ENCODE results near the gene CARHSP1. TPM values are rescaled to one million over a fixed set of nuclear protein-coding genes. Genes with fewer than 3 reads are reported as not detected.
"Not testable (repeated sequence)": the region's sequence is repeated elsewhere in the genome, so short reads cannot be mapped to it uniquely, and the experiment has no call there.

Gene CARHSP1
- polyA plus RNA-seq, 1 donor = 68.5 TPM

GRCh38 chr16:8855972-8856371 lies 12.8 kb downstream of the CARHSP1 start:
- DNase-seq = no peak

GRCh38 chr16:8855051-8855786 lies 13.6 kb downstream of the CARHSP1 start:
- DNase-seq = no peak

DNA sequence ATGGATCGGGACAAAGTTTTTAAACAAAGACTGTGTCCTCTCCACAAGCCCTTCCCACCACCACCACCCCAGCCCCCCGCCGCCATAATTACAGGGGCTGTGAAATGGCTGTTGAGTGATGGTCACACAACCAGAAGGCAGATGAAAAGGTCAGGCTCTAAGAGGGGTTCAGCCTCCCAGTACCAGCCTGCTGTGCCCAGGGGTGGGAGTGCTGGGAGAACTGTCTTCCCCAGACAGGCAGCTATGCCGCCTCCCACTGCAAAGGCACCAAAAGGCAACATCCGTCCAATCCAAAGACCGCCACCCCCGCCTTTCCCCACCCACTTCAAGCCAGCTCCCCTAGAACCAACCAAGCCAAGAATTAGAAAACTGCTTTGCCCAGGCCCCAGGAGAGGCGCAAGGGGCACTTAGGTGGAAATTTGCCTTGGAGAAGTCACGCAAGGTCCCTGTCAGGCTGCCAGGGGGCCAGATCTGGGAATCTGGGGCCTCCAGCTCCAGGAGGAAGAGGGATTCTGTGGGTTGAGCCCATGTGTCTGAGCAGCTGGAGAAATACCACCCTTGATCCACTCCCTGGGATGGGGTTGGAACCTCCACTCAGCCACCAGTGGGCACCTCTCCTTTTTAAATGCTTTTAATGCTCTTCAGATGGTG lies 14.4 kb downstream of the CARHSP1 start:
- no peak for DNase-seq

DNA sequence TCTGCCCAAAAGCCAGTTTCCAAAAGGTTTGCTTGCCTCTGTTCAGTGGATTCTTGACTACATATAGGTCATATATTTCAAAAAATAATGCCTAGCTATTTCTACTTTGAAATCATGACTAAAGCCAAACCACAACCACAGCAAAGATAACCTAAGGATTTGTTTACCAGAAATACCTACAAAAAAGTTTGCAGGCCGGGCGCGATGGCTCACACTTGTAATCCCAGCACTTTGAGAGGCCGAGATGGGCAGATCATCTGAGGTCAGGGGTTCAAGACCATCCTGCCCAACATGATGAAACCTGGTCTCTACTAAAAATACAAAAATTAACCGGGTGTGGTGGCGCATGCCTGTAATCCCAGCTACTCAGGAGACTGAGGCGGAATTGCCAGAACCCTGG lies 15.2 kb downstream of the CARHSP1 start:
- no peak for DNase-seq

DNA sequence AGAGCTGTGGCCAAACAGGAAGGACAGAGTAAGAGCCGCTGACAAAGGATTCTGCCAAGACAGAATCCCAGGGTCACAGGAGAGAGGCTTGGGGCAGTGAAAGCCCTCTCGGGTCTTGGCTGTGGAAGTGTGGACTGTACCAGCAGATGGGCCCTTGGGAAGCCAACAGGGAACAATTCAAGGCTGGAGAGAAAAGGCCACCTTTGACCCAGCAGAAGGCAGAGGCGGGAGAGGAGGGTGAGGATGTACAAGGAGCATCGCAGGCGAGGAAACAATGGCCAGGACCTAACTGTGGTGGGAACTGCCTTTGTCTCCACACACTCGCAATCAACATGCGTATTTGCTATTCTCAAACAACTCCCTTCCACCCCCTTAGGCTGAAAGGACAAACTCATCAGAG lies 15.7 kb downstream of the CARHSP1 start:
- DNase-seq = no peak

DNA sequence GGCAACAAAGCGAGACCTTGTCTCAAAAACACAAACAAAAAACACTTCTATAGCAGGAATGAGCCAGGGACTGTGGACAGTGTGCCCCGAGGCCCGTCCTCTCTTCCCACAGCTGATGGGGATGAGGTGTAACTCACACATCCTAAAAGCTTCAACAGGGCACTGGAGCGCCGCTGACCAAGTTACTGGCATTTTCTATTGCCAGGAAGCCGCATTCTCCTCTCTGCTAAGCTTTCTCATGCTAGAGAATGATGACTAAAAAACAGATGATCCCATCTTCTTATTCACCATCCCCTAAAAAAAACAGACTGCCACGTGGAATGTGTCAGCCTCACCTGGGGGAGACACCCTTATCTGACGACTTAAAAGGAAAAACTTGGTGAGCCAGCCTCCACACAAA lies 16.3 kb downstream of the CARHSP1 start:
- DNase-seq = no peak

- DNase-seq = no peak
These were observed 16.9 kb downstream of the CARHSP1 start for GRCh38 chr16:8851761-8852403.

- no peak for DNase-seq
These were observed 18.4 kb downstream of the CARHSP1 start for GRCh38 chr16:8850279-8850885.

- no peak for DNase-seq
These were observed 19.3 kb downstream of the CARHSP1 start for GRCh38 chr16:8849411-8850011.

GRCh38 chr16:8848939-8849391 lies 19.8 kb downstream of the CARHSP1 start:
- DNase-seq = no peak

- DNase-seq = no peak
These were observed 20.4 kb downstream of the CARHSP1 start for GRCh38 chr16:8848231-8848938.

DNA sequence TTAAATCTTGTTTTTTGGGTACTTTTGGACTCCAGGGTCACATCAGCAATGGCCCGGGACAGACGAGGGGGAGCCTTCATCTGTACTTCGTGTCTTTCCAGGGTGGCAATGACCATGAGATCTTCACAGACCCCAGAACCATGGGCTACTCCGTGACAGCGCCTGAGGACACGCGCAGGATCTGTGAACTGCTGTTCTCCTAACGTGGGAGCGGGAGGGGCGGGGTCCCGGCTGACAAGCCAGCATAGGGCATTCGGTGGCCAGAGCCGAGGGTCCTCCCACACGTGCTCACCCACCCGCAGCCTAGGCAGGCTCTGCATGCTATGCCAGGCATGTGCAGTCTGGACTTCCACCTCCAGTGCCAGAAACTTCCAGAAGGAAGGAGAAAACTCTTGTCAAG lies 21.2 kb downstream of the CARHSP1 start:
- DNase-seq = no peak

DNA sequence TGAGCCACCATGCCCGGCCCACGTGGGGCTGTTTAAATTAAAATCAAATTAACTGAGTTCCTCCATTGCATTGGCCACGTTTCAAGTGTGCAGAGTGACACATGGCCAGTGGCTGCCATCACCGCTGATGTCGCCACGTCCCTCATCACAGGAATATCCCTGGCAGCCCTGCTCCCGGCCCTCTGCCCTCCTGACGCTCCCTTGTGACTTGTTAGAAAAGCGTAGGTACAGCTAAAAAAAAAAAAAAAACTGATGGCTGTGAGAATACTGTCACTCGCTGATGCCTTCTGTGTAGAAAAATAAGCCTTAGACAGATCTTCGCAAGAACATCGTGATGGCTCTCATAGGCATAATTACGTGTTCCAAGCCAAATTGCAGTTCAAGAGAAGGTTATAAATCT lies 21.7 kb downstream of the CARHSP1 start:
- DNase-seq = no peak

DNA sequence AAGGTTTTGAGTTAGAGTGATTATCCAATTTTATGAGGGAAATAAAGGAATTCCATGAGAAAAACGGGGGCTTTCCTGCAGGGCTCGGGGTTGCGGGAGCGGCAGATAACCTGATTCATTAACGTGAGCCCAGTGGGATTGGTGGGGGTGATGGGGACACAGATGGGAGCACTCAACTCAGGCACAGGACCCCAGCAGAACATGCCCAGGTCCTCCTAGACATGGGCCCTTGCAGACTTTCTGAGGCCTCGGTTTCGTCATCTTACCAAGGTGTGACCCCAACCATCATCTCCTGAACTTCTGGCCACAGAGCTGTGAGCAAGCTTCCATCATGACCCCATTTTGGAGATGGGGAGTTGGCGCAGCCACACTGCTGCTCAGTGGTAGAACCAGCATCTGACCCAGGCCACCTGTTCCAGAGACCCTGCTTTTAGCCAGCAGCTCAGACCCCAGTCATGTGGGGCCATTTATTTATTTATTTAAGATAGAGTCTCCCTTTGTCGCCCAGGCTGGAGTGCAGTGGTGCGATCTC lies 22.3 kb downstream of the CARHSP1 start:
- DNase-seq = no peak

DNA sequence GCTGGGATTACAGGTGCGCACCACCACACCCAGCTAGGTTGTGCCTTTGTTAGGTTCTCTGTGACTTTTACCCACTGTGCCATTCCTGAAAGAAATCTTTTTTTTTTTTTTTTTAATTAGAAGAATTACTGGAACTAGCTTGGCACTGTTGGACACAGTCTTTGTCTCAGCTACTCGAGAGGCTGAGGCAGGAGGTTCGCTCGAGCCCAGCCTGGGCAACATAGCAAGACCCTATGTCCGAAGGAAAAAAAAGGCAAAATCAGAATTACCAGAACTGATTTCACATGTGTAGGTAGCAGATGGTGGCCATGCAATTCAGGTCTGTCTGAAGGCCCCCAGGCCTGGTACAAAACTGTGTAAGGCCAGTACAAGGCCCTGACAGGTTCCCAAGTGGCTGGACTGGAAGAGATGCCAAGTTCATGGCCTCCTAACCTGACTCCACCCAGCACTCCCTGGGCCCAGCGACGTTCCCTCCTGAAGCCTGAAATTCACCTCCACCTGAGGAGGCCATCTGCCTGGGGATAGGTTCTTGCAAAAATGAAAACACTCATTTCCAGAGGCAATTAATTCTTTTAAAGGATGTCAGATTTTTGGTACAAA lies 23.0 kb downstream of the CARHSP1 start:
- DNase-seq = no peak

- not testable (repeated sequence) for DNase-seq
These were observed 25.5 kb downstream of the CARHSP1 start for GRCh38 chr16:8843296-8843695.

DNA sequence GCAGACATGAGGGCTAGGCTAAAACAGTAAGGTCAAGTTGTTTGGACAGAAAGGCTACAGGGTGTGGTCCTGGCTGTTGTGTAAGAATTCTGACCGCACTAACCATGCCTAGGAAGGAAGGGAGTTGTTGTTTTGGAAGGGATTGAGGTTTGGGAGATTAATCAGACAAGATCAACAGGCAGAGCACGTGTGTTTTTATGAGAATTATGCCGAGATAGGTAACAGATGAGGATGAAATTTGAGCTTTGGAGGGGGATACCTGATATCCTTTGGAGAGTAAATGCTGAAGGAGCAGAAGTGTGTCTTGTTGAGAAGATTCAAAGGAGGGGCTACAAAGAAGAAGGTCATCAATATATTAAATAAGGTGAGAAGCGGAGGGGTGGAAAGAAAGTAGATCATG lies 26.8 kb downstream of the CARHSP1 start:
- not testable (repeated sequence) for DNase-seq

GRCh38 chr16:8837594-8837993 lies 31.2 kb downstream of the CARHSP1 start:
- not testable (repeated sequence) for DNase-seq

- not testable (repeated sequence) for DNase-seq
These were observed 32.0 kb downstream of the CARHSP1 start for GRCh38 chr16:8836797-8837196.

DNA sequence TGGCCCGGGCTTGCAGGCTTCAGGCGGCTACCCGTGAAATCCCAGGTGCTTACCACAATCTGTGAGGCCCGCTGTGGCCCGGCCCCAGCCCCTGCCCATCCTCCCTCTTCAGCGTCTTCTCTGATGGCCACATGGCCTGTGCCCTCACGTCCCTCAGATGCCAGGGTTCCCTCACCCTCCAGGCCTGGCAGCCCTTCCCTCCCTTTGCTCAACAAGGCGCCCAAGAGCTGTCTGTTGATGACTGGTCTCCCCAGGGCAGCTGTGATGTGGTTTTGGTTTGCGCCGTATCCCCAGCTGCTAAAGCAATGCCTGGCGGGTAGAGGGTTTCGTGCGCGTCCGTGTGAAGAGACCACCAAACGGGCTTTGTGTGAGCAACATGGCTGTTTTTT lies 36.1 kb downstream of the CARHSP1 start:
- no peak for DNase-seq

All from left kidney (tissue), 2 donors.